IPS-NIHi7 (cell line): ENCODE data around the gene RAB6B.
A peak's percentile ranks its signal among the peaks of the same experiment; 100 is the strongest.
"Not testable (repeated sequence)": the region's sequence is repeated elsewhere in the genome, so short reads cannot be mapped to it uniquely, and the experiment has no call there.

ENCODE experiments used
- DNase-seq: peaks from one replicate; pipeline ENCODE4 v3.0.0; 2012; ENCODE audit warnings: mixed read lengths; ENCODE audit errors: extremely low spot score

Gene RAB6B

DNA sequence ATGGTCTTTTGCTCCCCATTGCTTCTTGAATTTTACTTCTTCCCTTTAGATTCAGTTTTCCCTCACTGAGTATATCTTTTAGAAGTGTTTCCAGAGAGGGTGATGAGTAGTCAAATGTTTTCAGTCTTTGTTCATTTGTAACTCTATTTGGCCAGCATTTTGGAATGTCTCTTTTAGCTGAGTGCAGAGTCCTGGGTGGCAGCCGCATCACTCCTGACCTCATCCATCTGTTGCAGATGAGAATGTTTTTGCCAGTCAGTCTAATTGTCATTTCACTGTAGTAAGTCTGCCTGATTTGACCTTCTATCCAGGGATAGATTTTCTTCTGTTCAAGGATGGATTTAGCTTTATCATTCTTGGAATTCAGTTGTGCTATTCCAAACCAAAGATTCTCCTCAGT, 82.8 kb downstream of the RAB6B start:
- no peak for DNase-seq

DNA sequence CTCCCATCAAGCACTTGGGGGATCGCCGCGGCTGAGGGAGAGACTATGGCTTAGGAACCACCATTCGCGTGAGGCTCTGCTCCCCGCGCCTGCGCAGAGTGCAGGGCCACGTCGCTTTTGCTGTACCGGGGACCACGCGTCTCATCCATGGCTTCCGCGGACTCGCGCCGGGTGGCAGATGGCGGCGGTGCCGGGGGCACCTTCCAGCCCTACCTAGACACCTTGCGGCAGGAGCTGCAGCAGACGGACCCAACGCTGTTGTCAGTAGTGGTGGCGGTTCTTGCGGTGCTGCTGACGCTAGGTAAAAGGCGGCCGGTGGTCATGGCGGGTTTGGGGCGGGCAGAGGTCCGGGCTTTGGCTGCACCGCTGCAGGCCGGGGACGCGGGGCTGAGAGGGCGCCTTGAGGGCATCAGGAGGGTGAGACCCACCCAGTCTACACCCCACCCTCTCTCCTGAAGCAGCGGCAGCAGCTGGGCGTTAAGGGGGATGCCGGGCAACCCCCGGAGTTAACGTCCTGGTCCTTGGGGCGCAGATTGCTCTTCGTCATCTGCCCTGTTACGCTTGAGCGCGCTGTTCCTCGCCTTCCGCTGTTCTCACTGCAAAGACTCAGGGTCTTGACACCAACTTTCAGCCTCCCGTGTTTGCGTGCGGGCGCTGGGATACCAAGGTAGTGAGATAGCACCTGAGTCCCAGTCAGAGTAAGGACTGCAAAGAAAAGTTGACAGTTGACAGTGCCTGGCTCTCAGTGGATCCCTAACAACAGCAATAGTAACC, 89.8 kb downstream of the RAB6B start, which contains the start of gene SRPRB:
Gene SRPRB, plus strand, starts transcription at position 114 of the 774 bp plus-strand sequence. Its CDS starts 34 bp downstream, at position 148.
- peak; percentile 99 for DNase-seq

DNA sequence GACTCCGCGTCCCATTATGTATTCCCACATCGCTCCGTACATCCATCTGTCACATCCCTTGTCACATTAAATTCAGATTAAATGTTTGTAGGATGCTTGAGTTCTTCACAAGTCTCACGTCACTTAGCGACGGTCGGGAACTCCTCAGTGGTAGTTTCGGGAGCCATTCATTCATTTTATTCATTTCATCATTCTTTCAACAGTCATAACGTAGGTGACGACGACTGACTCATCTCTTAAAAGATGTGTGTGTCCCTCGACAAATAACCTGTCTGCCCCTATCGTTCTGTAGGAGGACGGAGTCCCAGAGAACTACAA, 90.3 kb downstream of the RAB6B start:
- DNase-seq = no peak

DNA sequence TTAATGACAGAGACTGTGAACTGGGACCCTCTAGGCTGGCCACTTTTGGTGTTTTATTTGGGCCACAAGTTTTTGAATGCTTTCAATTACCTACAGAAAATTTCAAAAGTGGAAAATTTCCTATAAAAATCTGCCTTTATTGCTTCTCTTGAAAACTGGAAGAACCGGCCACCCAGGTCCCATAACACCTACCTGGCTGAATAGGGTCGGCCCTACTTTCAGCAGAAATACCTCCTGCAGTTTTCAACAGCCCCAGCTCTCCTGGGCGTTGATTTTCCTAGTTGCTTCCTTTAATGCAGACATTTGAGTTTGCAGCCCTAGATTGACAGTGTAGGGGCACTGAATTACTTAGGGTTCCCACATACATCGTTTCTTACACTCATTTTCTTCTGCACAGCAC, 90.8 kb downstream of the RAB6B start:
- no peak for DNase-seq

DNA sequence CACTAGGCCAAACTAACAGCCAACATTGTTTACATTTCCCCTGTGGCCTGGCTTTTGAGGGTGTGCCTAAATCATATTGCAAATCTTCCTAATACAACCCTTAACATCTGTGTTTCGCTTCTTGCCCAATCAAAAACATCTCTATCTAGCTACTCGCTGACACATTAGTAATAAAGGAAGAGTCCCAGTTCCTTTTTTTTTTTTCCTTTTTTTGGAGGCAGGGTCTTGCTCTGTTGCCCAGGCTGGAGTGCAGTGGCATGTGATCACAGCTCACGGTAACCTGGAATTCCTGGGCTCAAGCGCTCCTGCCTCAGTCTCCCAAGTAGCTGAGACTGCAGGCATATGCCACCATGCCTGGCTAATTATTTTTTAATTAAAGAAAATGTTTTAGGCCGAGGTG, 92.2 kb downstream of the RAB6B start:
- DNase-seq = no peak

DNA sequence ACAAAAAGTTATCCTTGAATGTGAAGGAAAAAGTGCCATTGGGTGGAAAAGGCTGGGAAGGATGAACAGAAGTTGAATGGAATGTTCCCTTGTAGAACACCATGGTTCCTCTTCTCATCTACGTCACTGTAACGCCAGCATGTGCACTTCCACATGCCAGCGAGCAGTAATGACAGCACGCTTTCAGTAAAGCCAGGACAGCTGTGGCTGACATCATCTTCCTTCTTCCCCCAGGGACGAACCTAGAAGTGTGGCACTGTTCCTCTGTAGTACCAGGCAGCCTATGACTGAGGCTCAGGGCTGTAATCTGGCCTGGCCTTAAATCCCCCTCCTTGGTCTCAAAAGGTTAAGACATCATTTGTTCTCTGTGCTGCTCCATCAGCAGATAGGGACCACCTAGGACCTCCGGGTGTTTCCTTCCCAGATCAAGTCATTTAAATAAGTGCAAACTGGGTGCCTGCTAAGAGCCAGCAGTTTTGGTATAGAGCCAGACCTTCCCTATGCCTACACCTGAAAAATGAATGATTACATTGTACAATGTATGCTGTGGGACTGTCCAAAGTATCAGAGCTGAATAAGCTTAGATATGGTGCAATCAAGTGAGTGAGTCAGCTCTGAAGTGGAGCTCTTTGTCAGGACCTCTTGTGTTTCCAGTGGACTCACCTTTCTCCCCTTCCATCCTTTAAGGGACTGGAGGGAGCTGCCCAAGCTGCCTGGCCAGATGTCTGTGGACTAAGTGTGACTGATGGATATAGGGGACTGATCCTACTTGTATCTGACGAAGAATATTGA, 95.7 kb downstream of the RAB6B start:
- DNase-seq = no peak

DNA sequence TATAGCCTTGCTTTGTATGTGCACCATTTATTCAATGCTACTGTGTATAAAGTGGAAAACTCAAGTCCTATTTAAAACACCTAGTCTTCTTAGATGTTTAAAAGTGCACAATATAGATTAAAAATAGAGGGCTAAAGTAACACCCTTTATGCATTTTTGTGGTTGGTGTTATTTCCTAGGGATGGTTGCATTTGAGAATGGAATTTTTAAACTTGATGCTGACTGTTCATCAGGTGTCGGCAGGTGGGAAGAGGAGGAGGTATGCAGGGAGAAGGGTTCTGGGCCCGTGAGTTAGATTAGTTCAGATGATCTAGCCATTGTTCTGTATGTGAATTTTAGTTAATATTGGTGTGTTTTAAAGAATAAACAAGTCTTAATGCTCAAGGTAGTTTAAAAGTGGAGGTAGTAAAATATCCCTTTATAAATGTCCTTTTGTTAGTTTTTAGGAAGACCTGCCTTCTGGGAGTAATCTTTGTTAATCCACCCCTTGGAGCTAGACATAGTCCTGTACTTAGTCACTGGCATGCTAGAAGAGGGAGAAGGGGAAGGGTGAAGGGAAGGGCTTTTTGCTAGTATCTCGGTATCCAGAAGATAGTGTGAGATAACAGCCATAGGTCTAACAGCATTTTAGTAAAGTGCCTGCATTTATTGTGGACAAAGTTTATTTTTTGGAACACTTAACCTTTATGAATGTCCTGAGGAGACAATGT, 98.1 kb downstream of the RAB6B start:
- DNase-seq = no peak

DNA sequence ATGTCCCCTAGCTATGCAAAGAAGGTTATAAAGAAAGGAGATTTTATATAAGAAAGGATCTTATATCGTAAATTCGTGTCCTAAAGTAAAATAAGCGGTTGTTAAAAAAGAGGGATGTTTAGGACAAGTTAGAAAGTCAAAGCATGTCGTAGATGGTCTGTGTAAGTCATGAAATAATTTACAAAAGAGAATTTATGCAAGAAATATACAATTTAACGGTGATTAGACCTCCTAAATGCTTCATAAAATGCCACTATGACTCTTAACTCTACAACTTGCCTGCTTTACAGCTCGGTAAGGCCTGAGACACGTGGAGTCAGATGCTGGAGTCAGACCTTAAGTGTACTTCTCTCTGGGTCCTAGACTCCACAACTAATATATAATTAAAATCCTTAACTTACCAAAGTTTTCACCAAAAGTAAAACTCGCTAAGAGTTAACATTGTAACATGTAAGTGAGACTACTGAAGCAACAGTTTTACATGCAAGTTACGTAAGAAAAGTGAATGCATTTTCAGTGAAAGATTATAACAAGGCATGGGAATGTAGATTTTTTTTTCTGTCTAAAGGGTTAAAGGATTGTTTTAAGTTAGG, 103.4 kb downstream of the RAB6B start:
- DNase-seq = no peak

DNA sequence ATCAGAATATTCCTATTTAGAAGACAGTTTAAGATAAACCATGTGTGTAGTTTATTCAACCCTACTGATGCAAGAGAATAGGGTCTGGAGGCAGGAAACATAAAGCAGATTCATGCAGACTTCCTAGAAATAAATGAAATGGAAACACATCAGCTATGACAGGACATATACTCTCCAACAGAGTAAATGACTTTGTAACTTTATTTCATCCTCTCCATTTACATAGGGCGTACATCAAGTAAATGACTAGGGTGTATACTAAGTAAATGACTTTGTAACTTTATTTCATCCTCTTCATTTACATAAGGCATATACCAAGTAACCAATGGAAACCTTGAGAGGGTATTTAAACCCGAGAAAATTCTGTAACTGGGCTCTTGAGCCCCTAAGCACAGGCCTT, 107.7 kb downstream of the RAB6B start:
- no peak for DNase-seq

DNA sequence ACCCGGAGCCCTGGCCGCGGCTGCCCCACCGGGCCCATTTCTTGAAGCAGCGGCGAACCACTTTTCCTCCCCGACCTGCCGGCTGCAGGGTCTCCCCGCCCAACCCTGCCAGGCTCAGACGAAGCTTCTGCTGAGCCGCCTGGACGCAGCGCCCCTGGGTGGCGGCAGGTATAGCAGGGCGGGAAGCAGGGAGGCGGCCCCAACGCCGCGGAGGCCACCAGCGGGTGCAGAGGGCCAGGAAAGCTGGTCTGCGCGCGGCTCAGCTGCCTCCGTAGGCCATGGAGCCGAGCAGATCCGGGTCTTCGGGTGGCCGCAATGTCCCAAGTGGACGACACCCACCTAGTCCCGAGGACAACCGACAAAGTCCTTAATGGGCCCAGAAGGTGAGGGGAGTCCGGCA, 111.9 kb downstream of the RAB6B start:
- DNase-seq = no peak

DNA sequence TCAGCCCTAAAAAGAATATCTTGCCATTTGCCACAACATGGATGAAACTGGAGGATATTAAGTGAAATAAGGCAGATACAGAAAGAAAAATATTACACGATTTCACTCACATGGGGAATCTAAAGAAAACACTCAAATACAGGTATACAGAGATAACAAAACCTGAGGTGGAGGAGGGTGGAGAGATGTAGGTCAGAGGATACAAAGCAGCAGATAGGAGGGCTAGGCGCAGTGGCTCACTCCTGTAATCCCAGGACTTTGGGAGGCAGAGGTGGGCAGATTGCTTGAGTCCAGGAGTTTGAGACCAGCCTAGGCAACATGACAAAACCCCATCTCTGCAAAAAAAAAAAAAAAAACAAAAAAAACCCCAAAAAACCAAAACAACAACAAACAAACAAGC, 113.2 kb downstream of the RAB6B start:
- DNase-seq = no peak

DNA sequence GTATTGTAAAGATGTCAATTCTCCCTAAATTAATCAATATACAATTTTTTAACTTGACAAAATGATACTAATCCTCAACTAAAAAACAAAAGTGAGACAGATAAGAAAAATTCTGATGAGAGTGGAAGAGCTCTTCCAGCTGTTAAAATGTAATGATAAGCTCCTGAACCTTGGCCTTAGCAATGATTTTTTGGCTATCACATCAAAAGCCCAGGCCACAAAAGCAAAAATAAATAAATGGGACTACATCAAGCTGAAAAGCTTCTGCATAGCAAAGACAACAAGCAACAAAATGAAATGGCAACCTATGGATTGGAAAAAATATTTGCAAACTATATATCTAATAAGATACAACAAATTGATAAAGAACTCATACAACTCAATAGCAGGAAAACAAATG, 114.1 kb downstream of the RAB6B start:
- no peak for DNase-seq

DNA sequence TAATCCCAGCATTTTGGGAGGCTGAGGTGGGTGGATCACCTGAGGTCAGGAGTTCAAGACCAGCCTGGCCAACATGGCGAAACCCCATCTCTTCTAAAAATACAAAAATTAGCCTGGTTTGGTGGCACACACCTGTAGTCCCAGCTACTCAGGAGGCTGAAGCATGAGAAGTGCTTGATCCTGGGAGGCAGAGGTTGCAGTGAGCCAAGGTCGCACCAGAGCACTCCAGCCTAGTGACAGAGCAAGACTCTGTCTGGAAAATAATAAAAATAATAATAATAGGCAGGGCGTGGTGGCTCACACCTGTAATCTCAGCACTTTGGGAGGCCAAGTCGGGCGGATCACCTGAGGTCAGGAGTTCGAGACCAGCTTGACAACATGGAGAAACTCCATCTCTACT, 114.9 kb downstream of the RAB6B start:
- DNase-seq = not testable (repeated sequence)

DNA sequence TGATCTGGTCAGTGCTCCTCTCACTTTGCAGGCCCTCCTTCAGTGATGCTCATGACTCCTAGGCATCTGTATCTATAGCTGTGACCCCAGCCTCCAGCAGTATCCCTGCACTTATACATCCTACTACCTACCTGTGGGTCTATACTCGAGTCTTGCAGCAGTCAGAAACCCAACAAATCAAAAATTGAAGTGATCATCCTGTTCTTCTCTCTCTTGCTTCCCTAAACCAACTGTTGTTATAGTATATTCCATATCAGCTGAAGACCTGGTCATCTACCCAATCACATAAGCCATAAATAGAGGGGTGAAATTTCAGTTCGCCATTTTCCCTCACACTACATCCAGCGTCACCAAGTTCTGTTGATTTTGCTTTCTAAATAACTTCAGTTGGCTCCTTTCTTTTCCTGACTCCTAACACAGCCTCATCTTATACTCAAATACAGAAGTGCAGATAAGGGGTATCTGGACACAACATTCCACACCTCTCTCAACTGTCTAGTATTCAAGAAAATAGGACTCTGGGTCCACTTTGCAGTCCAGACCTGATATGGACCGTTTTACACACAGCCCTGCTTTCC, 116.0 kb downstream of the RAB6B start:
- no peak for DNase-seq

DNA sequence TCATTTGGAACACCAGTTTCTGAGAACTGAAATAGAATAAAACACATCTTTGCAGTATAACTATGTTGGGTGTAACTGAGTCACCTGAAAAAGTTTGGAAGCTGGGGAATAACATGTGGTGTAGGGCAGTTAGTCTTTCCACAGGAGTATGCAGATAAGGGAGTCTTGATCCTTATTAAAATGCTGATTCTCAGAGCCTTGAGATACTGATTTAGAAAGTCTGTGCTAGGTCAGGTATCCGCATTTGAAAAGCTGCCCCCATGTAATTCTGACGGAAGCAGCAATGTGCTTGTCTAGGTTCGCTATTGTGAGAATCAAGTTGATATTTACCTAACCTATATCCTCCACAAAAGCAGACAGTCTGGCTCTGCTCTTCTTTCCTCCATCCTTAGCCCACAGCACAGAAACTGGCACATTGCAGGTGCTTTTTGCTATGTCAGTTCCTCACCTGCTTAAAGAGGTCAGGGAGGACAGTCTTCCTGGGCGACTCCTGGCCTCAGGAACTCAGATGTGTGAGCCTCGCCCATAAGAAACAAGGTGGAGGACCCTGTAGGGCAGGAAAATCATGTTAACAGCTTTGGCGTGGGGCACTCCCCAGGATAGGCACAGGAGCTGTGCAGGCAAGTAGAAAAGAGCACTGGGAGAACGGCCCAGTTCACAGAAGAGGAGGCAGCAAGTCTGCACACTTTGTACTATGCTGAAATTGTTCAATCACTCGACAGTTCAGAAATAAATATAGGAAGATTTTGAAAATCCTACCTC, 117.7 kb downstream of the RAB6B start:
- DNase-seq = no peak

DNA sequence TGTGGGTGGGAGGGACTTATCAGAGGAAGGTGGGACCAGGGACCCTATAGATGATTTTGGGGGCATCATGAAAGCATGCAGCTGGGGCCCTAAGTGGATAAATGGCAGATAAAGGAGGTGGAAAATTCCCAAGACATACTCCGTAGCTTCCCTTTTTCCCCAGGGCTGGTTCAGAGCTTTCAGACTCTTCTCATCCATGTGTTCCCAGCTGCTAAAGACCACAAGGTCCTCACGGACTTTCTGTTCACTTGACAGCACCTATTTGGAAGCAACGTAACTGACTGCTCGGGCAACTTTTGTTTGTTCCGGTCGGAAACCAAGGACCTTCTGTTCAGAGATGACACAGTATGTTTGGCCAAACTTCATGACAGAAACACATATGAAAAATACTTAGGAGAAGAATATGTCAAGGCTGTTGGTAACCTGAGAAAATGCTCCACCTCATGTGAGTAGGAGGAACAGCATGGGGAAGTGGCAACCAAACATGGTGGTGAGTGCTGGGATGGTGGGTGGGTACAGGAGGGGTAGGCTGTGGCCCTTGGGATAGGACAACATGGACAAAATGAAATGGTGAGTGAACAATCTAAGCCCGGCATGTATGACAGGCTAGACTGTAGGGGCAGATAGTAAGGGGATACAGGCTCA, 118.8 kb downstream of the RAB6B start:
- DNase-seq = no peak

DNA sequence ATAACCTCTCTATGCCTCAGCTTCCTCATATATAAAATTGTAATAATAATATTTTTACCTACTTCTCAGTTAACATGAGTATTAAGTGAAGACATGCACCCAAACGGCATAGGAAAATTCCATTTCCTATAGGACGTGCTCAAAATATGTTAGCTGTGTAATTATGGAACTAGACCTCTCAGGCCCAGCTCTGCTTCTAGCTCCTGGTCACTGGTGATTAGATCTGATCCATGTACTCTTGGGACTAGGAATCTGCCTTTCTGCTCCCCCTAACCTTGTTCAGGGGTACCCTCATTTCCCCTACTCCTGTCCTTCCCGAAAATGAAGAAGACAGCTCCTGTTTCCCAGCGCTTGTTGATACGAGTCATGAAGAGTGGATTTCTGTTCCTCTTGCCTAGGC, 119.8 kb downstream of the RAB6B start:
- no peak for DNase-seq

DNA sequence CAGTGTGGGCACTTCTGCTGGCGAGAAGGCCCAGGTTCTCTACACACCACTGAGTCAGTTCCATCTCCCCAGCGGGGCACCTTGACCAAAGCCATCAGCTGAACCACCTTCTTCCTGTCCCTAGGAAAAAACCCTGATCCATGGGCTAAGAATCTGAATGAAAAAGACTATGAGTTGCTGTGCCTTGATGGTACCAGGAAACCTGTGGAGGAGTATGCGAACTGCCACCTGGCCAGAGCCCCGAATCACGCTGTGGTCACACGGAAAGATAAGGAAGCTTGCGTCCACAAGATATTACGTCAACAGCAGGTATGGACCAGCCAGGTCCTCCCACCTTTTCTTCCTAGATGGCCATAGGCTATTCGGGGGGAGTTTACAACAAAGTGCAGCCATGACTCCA, 120.4 kb downstream of the RAB6B start:
- DNase-seq = no peak
